Measurements from ENCODE around the gene FXYD6.

GRCh38 chr11:117816151-117816741 lies 60.2 kb downstream of the FXYD6 start:
- TF ChIP-seq POLR2A (IDR thresholded peaks at IDR 0.05) (no peak), POLR2AphosphoS5 (IDR thresholded peaks at IDR 0.05) (peak in 1 of 3 donors; percentile 27)
- TF ChIP-seq, protein P1, sequence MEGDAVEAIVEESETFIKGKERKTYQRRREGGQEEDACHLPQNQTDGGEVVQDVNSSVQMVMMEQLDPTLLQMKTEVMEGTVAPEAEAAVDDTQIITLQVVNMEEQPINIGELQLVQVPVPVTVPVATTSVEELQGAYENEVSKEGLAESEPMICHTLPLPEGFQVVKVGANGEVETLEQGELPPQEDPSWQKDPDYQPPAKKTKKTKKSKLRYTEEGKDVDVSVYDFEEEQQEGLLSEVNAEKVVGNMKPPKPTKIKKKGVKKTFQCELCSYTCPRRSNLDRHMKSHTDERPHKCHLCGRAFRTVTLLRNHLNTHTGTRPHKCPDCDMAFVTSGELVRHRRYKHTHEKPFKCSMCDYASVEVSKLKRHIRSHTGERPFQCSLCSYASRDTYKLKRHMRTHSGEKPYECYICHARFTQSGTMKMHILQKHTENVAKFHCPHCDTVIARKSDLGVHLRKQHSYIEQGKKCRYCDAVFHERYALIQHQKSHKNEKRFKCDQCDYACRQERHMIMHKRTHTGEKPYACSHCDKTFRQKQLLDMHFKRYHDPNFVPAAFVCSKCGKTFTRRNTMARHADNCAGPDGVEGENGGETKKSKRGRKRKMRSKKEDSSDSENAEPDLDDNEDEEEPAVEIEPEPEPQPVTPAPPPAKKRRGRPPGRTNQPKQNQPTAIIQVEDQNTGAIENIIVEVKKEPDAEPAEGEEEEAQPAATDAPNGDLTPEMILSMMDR (IDR thresholded peaks at IDR 0.05), result no peak

All from stomach (tissue), 4 donors.